HG02678 (cell line): Measurements from ENCODE around the gene PLAGL1.
"Not testable (repeated sequence)": the region's sequence is repeated elsewhere in the genome, so short reads cannot be mapped to it uniquely, and the experiment has no call there.

Experiments used
- ATAC-seq: cut with Tn5 transposase; IDR thresholded peaks from one replicate; pipeline ENCODE4 v1.9.1; 2021; ENCODE audit warnings: mild to moderate bottlenecking, moderate library complexity; ENCODE audit not compliant: unreplicated experiment

PLAGL1 gene

DNA sequence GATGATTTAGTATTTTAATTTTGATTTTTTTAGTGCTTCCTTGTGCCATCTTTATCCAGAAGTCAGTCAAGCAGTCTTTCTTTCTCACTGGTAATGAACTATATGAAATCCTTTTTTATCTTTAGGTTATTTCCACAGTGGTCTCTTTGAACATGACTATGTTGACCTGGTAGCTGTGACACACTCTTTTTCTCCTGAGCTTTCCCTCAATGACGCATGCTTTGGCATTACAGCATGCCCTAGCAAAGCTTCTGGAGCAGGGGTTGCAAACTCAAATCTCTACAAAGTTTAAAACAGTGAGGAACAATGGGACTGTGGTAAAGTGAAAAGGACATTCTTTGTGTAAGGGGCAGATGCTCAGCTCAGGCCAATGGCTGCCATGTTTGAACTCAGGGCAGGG is 4.5 kb upstream of the PLAGL1 start:
- no peak for ATAC-seq

DNA sequence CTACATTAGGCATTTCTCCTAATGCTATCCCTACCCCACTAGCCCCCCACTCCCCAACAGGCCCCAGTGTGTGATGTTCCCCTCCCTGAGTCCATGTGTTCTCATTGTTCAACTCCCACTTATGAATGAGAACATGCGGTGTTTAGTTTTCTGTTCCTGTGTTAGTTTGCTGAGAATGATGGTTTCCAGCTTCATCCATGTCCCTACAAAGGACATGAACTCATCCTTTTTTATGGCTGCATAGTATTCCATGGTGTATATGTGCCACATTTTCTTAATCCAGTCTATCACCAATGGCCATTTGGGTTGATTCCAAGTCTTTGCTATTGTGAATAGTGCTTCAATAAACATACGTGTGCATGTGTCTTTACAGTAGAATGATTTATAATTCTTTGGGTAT is 1.6 kb upstream of the PLAGL1 start:
- ATAC-seq: not testable (repeated sequence)

DNA sequence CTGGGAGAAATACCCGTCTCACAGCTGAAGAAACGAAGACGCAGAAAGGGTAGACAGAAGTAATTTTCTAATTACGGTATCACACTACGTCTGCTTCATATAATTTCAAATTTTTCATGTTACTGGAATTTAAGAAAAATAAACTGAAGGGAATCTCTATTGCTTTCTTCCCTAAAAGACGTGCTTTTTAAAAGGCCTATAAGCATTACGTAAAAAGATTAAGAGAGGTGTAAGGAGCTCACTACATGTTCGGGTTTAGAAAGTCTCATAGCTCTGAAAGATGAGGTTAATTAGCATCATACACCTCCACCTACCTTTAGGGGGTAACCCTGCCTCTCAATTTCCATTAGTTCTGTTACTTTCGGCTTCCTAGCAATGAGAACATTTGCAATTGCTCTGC is 787 bp upstream of the PLAGL1 start:
- no peak for ATAC-seq

DNA sequence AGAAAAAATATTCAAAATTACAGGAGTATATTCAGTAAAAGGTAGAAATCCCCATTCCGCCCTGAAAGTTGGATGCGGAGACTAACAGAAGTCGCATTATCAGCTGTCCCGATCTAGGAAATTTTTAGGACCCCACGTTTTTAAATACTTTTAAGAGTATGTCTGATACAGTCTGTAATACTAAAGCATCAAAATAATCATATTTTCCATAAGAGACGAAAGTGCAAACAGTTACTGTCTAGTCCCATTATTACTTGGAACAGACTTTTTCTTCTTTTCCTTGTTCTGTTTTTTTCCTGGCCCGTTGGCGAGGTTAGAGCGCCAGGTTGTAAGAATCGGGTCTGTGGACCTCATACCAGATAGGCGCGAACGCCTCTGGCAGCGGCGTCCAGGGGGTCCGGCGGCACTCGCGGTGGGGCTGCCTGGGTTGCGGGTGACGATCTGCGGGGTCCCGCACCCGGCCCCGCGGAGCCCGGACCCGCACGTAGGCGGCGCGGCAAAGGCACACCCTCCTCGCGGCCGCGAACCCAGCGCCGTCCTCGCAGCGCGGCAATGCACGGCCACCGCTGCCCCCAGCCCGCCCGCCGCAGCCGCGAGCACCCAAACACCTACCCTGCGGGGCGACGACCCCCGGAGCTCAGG is 460 bp downstream of the PLAGL1 start:
- peak; percentile 33 for ATAC-seq

DNA sequence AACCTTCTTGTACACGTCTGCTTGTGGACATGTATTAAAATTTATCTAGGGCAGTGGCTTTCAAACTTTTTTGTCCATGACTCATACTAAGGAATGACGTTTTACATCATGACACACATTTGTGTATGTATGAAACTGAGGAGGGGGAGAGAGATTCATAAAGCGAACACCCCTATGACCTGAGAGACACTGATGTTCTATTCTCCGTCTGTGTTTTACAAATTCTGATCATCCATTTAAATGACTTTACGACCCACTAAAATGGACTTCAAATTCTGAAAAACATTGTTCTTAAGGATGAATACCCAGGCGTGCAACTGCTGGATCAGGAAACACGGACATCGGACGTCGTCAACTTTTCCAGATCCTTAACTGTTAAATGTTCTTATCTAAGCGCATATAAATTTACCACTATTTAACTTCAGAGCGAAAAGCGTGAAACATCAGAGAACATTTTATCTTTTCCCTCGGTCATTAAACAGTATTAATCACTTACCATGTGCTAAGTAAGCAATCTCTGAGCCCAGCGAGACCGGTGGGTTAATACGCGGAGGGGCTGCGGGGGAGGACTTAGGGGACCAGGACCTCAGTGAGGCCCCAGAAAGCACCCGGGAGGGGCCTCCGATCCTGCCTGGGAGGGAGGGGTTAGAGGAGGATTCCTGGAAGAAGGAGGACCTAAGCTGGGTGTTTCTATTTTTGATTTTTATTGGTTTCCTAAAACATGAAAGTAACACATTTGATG is 1.2 kb downstream of the PLAGL1 start:
- ATAC-seq: no peak

DNA sequence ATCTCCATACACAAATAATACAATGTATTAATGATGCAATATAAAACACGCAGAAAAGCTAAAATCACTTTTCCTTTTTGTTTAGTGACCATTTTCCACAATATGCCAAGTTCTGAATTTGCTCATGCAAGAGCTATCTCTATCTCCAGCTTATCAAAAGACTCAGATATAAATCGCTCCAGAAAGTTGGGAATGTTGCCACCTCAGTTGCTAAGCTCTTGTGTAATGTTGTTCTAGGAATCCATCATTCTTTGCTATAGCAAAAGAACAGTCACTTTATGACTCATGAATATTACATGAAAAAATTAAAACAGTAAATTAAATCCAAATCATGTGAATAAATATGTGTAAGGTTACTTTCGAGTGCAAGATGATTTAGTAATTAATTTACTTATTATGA is 8.7 kb downstream of the PLAGL1 start:
- no peak for ATAC-seq

DNA sequence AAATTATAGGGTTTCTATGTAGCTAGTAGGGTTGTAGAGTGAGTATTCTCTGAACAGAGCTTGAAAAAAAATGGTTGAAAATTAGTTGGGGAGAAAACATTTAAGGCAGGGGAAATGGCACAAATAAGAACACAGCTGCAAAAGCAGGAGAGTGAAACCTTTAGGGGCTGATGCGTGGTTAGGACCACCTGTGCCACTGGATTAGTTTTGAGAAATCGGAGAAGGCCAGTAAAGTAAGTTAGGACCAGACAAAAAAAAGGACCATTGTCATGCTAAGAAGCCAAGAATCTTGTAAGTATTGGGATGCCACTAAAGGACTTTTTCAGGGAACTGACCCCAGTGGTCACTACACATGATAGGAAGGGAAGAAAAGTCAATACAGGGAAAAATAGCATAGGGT is 9.4 kb downstream of the PLAGL1 start:
- no peak for ATAC-seq

DNA sequence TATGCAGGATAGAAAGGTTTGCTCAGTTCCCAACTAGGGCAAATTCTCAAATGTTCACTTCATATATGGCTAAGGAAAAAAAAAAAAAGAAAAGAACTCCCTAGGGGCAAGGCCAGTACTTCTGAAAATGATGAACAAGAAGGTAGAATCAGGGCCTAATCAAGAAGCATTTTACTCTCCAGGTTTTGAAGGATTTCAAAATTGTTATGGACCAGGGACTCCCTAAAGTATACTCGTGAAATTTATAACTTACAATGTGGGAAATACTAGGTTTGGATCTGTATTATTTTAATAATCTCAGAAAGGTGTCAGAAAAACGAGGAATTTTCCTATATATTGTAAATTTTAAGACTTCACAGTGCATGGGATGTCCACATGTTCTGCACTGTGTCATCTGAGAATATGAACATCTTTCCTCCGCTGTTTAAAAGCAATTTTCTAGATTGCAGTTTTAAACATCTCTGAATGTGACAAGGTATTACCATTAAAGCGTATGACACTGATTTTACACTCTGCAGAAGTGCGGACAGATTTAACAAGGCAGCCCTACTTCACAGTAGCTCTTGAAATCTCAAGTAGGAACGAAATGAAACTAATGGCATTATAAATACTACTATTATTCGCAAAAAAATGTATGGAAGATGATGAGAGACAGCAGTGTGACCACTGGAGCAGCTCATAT is 14.0 kb downstream of the PLAGL1 start:
- ATAC-seq: no peak

DNA sequence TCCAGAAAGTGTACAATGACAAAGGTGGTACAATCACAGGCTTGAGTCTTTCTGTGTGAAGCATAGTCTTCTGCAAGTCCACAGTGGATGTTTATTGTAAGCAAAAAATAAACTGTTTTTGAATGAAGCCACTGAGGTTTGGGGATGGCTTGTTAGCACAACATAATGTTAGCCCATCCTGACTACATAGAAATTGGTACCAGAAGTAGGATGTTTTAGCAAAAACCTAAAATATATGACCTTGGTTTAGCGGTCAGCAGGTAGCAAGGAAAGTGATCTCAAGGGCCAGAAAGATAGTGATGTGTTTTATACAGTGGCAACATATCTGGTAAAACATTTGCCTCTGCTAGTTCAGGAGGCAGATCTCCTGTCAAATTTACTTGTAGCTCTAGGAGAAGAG is 15.8 kb downstream of the PLAGL1 start:
- ATAC-seq: no peak

DNA sequence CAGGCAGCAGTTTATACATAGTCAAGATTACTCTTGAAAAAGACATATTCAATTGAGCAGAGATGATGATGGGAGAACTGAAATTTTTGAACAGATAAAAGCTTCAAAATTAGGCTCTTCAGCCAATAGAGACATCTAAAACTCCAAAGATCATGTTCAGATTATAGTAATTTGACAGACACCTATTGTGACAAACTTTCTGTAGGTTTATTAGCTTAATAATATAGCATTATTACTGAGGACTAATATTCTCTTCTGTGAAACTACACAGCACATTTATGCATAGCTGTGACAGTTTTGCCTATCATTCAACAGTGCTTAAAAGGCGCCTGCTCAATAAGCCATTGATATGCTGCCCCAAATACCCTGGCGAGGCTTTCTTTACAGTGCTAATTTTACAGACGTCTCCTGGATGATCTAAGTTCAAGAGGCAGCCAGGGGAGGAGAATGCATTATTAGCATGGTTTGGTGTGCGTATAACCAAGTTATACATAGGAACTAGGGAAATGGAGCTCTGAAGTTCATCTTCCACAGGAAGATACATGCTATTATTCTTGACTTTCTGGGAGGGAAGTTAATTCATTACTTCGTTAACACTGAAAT is 21.5 kb downstream of the PLAGL1 start:
- ATAC-seq: no peak

DNA sequence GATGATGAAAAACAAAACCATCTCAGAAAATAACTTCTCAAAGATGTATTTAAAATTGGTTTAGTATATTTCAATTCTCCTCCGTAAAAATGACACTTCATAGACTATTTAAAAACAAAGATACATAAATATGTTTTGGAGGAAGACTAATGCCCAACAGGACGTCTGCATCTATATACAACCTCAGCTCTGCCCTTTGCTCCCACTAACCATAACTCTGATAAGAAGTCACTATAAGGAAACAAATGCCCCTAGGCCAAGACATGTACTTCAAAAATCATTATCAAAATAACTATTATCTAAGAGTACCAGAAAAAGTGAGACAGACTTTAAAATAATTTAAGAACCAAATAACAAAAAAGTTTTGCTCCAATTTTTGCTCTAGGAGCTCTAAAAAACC is 23.4 kb downstream of the PLAGL1 start:
- no peak for ATAC-seq

DNA sequence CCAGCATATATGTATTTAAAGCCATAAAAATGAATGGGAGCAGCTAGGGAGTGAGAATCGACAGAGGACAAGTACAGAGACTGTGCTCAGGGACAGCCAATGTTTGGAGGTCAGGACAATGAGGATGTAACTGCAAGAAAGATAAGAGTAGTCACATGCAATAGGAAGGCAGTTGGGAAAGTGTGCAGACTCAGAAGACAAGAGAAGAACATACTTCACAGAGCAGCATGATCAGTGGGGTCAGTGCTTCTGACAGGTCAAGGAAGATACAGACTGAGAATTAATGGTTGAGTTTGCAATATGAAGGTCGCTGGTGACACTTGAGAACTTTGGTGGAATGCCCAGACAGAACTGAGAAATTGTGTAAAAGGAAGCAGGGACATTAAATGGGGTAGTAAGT is 25.1 kb downstream of the PLAGL1 start:
- no peak for ATAC-seq

DNA sequence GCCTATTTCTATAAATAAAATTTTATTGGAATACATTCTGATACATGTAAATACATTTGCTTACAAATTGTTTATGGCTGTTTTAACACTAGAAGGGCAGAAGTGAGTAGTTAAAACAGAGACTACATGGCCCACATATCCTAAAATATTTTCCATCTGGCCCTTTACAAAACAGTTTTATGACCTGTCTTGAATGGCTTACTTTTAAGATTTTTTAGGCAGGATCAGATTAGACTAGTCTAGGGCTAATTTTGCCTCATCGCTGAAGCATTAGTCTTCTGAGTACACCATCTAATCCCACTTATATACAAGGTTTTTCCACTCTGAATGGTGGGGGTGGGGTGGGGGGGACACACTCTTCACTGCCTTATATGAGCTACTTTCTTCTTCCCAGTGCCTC is 27.1 kb downstream of the PLAGL1 start:
- no peak for ATAC-seq

DNA sequence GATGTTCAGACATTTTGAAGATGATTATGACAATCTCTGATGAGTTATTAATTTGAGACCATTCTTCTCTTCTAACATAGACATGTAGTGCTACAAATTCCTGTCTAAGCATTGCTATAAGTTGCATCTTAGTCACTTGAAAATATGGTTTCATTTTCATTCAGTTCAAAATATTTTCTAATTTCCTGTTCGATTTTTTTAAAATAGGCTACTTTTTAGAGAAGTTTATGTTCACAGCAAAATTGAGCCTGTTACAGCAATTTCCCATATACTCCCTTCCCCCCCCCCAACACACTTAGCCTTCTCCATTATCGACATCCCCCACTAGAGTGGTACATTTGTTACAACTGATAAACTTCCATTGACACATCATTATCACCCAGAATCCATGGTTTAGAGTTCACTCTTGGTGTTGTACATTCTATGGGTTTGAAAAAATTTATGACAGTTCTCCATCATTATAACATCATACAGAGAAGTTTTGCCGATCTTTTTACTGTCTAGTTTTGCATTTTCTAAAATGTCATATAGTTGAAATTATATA is 31.2 kb downstream of the PLAGL1 start:
- no peak for ATAC-seq

DNA sequence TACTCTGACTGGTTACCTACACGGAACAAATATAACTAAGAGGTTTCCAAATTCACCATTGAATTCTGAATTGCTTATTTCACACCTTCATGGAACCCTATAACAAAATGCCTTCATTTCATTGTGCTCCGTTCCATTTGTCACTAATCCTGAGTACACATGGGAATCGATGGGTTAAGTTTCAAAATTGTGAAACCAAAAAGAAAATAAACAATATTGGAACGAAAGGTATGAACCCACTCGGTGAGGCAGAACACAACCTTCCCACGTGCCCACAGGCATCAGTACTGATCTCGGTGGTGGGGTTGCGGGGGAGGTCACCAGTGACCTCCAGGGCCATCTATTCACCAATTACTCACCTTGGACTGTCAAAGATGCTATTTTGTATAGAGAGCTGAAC is 34.0 kb downstream of the PLAGL1 start:
- ATAC-seq: no peak

DNA sequence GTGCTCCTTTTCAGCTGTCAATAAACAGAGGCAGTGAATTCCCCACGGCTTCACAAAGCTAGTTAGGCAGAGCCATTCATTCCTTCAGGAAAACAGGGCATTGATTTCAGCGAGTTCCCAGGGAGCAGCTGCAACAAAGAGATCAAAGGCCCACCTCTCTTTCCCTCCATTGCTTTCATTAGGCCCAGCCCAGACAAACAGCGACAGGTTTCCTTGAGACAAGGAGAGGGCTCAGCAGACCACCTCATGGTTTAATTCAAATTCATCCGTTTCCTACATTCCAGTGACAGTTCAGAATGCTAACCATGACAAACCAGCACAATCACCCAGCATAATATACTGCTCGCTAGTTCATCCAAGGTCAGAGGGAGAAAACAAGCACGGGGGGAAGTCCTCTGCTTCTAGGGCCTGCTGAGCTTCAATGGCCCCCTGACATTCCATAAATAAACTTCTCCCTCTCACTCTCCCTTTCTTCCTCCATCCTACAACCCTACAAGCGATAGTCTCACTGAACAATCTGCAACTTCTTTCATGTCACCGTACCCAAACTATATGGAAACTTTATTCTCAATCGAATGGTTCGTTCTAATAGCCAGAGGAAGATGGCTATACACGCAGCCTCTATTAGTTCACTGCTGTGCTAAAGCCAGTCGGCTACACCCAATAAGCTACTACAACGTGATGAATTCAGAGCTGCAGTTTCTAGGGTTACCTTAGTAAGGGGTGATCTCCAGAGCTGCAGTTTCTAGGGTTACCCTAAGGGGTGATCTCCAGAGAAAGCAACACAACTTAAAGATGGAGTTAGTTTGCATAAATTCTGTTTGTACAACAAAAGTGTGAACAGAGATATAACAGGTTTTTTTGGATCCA is 34.7 kb downstream of the PLAGL1 start:
- ATAC-seq: no peak

DNA sequence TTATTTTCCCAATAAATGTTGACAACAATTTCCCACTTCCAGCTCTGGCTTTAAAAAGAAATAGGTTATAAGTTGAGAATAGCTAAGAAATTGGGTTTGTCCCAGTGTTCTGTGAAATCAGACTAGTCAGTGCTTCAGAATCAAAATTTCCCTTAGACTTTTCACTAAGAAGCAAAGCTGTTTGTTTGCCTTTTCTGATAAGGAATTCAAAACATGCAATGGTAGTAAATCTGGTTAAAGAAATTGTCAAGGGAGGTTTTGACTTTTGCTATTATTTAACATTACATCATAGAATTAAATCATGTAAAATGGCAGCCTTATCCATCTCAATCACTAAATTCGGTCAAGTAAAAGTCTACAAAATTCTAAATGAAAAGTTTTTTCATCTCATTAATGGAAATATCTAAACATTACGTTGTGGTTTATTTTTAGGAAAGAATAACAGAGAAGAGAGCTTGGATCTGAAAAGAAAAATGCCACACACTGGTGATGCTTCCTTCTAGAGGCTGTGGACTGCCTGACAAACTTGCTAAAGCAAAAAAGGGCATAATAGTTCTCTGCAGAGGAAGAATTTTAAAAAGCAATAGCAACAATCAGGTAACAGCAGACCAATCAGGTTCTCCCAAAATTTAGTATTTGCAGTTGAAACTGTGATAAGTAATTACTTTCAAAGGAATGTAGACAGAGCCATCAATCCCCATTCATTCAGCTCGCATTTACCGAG is 36.4 kb downstream of the PLAGL1 start:
- ATAC-seq: no peak

DNA sequence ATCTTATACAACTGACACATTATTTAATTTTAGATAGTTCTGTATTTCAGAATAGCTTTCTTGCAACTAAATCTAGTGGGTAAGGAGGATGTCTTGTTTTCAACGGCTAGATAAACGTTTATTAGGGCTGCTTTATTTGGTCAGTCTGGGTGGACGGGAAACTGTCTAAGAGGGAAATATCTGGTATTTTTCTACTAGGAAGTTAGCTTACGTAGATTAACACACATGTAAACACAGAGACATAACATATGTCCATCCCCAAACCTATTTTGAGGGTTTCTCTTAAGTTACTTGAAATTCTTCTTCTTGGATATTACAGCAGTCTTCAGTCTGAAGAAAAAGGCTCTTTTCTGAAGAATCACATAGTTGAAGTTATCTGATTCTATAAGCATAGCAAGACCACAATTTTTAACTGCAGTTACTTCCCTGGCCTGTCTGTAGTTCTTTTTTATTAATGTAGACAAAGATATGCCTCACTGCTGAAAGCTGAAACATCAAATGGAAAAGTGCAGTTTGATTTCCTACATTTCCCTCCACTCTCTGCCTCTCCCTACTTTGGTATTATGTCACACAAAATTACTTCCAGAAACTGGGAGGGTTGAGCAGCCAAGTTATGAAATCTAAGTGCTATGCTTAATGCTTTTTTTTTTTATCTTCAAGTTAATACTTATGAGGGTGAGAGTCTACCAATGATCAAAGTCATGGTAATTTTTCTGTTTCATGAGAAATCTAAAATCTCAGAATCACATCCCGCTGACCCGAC is 37.4 kb downstream of the PLAGL1 start:
- ATAC-seq: no peak

DNA sequence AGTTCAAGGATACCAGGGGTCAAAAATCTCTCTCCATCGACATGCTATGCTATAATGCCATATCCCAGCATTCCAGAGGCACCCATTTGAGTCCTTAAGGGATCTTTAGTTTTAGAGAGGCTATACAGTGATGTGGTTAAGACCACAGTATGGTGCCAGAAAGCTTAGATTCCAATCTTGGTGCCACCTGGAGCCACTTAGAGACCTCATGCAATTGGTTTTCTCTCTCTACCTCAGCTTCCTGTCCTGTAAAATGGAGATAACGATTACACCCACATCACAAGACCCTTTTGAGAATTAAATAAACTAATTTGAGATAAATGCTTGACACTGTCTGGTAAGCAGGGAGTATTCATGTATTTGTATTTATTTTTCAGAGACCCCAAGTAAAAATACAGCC is 39.0 kb downstream of the PLAGL1 start:
- ATAC-seq: no peak
